Caki2 (cell line): ENCODE measurements around the gene EXOG. TPM values are rescaled to one million over a fixed set of nuclear protein-coding genes. Genes with fewer than 3 reads are reported as not detected.

Experiments used
- DNase-seq: peaks from one replicate; pipeline ENCODE4 v3.0.0-alpha.2; 2015; ENCODE audit warnings: low read depth
- in situ Hi-C: cut with HindIII; loops from 2 replicates; pipeline ENCODE4 v1.10.0; 2016; ENCODE audit warnings: low sequenced_read_pairs, low pct_unique_long_range_greater_than_20kb, mixed read lengths
- total RNA-seq: library from RNA; depleted of rRNA; stranded (reverse); fragments of >200 nt; shearing (Covaris generic); gene quantifications from 2 replicates; pipeline ENCODE4 v1.2.3, GENCODE V29; 2014; ENCODE audit warnings: low replicate concordance

EXOG gene
- total RNA-seq, 1 experiment from 2014 or later: 2.2 TPM

DNA sequence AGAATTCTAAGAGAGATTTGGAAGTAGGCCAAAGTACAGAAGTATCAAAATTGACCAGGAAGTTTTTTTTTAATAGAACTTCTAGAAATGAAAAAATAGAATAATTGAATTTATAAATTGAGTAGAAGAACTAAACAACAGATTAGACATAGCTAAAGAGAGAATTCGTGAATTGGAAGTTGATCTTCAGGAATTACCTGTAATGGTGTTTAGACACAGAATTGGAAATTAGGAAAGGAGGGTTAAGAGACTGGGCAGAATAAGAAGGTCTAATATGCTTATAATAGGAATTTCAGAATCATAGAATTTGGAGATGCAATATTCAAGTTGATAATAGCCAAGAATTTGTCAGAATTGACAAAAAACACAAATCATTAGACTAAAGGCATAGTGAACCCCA, 26.3 kb upstream of the EXOG start:
- DNase-seq: no peak
- in situ Hi-C loops: no loop called here

- no peak for DNase-seq
- in situ Hi-C loops: no loop called here
Observed at GRCh38 chr3:38471260-38471857, 24.8 kb upstream of the EXOG start.

DNA sequence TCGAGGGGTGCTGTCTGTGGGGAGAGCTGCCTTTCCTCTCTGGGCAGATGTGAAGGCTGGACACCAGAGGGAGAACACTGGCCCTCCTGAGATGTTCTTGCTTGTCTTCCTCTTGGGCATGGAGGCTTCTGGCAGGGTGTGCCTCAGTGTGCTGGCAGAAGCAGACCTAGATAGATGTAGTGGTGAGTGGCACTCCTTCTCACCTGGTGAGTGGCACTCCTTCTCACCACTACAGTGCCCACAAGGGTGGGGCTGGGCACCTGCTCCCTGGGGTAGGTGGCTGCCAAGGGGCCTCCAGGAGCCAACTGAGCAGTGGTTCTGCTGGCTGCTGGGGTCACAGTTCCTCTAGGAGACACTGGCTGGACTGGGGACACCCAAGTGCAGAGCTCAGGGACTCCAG, 23.8 kb upstream of the EXOG start:
- in situ Hi-C loops: no loop called here
- DNase-seq: no peak

GRCh38 chr3:38473229-38473628, 22.9 kb upstream of the EXOG start:
- DNase-seq: no peak
- in situ Hi-C loops: no loop called here

DNA sequence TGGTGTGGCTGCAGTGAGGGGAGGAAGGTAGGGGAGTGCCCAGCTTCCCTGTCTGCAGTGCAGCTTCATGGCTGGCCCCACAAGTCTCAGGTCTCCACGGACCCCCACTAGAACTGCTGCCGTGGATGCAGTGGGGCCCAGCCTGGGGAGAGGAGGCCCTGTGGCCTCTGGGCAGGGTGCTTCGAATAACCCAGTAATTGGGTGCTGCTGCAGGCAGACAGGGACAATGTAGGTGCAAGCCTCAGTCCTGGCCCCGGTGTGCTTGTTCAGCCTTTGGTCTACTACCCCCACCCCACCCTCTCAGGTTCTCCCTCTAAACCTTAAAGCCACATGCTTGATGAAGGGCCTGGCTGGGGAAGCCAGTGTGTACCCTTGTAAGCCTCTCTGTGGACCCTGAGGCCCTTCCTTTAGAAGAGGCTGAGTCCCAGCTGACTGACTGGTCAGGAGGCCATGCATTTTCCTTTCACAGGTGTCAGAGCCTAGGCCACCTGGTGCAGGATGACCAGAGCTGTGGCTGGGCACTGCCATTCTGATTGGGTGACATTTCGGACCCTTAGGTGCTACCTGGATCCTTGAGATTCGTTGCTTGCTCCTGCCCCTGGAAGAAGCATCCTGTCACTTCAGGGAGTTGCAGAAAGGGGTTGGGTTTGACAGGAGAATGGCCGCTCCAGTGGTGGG, 21.1 kb upstream of the EXOG start:
- in situ Hi-C loops: no loop called here
- no peak for DNase-seq

DNA sequence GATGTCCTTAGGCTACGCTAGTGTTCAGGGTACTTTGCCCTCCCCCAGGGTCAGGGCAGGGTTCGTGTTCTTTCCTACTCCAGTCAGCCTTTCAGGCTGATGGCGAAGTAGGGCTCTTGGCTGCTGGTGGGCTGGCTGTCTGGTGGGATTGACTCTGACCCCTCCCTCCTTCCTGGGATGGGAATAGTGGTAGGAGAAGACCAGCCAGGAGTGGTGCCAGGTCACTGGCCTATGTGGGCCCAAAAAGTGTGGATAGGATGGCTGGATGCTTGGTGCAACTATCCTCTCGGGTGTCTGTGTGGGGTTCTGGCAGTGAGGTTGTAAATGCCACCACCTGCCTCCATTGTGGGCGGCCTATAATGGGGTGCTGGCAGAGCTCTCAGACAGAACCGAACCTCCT, 20.4 kb upstream of the EXOG start:
- no peak for DNase-seq
- in situ Hi-C loops: no loop called here

DNA sequence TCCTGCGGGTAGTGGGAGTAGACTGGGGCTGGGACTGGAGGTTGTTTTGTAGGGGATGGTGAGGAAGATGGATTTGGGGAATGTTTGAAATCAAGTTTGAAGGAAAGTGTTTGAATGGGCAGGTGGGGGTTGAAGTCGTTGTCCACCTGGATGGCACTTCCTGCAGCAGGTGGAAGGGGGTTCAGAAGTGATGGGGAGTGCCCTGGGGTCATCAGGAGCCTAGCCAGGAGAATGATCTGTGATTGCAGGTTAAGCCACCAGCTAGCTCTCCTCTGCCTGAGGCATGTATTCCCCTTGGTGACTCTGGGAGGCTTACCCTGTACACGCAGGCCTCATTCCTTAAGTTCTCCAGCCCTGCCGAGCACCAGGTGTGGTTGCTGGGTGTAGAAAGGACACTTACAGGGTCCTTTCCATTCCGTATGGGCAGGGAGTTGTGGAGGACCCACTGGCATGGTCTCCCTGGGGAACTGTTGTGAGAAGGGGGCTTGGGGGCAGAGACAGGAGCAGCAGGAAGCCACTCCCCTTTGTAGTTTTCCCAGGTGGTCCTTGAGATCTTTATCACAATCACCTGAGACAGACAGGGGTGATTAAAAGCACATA, 19.9 kb upstream of the EXOG start:
- no peak for DNase-seq
- in situ Hi-C loops: no loop called here

DNA sequence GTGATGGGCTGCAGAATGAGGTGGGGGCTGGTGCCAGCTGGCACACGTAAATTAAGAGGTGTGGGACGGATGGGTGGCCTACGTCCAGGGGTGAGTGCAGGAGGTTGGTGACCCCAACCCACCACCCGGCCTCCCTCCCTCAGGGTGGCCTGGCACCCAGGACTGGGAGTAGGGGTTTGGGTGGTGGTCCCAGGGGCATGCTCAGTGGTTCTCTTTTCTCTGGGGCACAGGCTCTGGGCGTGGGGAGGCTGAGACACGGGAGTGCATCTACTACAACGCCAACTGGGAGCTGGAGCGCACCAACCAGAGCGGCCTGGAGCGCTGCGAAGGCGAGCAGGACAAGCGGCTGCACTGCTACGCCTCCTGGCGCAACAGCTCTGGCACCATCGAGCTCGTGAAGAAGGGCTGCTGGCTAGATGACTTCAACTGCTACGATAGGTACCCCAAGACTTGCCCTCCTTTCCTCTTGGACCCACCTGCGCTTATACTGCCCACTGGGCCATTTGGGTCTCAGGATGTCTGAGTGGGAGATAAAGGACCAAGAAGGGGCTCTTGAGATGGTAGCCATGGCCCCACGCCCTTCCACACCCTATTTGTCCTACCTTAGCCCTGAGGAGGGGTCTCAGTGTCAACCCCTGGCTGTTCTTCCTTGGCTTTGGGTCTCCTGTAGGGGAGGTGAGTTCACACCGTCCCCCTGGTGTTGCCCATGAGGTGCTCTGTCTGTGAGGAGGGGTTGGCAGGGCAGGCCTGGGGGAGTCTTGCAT, 18.9 kb upstream of the EXOG start:
- in situ Hi-C loops: no loop called here
- DNase-seq: no peak

DNA sequence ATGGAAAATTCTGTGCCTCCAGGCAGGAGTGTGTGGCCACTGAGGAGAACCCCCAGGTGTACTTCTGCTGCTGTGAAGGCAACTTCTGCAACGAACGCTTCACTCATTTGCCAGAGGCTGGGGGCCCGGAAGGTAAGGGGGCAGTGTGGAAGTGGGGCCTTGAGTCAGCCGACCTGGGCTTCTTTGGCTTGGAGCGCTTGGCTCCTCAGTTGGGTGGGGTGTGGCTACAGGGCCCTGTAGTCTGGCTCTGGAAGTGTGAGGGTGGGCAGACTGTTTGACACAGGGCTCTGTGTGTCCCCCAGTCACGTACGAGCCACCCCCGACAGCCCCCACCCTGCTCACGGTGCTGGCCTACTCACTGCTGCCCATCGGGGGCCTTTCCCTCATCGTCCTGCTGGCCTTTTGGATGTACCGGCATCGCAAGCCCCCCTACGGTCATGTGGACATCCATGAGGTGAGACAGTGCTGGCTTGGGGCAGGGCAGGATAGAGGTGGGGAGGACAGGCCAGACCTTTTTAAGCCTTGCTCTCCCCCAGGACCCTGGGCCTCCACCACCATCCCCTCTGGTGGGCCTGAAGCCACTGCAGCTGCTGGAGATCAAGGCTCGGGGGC, 18.2 kb upstream of the EXOG start:
- DNase-seq: no peak
- in situ Hi-C loops: no loop called here

DNA sequence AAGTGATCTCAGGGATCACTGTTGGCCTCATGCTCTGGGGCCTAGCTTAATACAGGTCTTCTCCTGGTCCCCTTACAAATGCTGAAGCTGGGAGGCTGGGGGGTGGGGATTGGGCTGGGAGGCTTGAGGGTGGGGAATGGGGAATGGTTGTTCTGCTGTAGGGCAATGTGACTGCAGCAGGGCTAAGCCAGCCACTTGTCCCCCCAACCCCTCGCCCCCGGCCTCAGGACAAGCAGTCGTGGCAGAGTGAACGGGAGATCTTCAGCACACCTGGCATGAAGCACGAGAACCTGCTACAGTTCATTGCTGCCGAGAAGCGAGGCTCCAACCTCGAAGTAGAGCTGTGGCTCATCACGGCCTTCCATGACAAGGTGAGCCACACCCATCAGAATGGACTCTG, 17.2 kb upstream of the EXOG start:
- in situ Hi-C loops: no loop called here
- no peak for DNase-seq

GRCh38 chr3:38479431-38480092, 16.6 kb upstream of the EXOG start:
- in situ Hi-C loops: no loop called here
- DNase-seq: peak; percentile 28

DNA sequence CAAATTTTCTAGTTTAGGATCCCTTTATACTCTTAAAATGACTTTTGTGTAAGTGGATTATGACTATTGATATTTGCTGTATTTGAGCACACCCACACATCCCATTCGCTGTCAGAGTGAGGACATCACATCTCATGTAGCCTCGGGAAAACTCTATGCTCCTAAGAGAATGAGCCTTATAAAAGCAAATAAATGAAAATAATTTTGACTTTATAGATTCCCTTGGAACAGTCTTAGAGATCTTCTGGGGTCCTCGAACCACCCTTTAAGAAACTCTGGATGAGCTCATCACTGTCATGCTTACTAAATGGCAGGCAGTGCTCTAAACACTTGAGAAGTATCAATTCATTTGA, 16.1 kb upstream of the EXOG start:
- in situ Hi-C loops: no loop called here
- no peak for DNase-seq

DNA sequence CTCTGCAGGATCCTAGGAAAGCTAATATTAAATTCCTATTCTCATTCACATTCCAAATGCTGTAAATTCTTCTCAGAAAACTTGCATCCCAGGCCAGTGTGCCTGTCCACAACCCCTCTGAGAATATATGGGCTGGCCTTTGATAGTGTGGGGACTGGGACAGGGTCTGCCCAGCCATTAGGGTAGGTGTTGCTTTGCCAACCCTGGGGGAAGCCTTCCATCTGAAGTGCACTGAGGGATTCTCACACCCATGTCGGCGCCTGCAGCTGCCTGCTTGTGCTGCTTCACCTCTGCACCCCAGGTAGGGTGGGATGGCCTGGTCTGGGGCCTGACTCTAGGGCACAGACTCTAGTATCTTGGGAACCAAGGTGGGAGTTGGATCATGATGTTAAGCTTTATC, 15.2 kb upstream of the EXOG start:
- DNase-seq: no peak
- in situ Hi-C loops: no loop called here

DNA sequence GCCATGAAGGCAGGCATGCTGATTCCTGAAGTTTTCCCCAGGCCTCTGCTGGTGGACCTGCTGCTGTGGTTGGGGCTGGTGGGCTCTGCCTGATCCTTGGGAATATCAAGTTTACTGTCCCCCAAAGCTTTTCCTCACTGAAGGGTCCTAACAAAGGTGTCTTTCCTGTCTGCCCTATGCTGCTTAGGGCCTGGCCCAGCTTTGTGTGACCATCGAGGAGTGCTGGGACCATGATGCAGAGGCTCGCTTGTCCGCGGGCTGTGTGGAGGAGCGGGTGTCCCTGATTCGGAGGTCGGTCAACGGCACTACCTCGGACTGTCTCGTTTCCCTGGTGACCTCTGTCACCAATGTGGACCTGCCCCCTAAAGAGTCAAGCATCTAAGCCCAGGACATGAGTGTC, 13.2 kb upstream of the EXOG start:
- no peak for DNase-seq
- in situ Hi-C loops: no loop called here

DNA sequence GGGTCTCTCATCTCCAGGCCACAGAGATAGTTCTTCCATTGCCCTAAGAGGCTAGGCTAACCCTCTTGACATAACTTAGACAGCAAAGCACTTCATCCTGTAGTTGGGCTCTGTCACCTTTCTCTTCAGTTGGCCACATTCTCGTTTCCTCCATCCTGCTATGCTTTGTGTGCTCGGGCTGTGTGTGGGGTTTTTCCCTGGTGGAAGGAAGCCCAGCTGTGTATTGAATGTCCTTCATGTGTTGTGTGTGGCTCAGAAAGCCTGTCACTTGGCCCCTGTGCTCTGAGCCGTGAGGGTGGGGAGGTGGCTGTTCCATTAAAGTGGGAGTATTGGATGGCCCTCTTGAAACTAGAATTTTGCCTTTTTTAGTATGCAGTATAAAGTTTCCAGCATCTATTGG, 8.8 kb upstream of the EXOG start:
- DNase-seq: no peak
- in situ Hi-C loops: no loop called here

GRCh38 chr3:38488949-38489348, 7.2 kb upstream of the EXOG start:
- in situ Hi-C loops: no loop called here
- DNase-seq: no peak

- no peak for DNase-seq
- in situ Hi-C loops: no loop called here
Observed at GRCh38 chr3:38489766-38490165, 6.4 kb upstream of the EXOG start.

GRCh38 chr3:38490281-38491030, 5.7 kb upstream of the EXOG start:
- in situ Hi-C loops: no loop called here
- DNase-seq: no peak
